Effector memory CD8-positive, alpha-beta T cell (primary cell): Measurements from ENCODE around the gene GID4.

Experiments used
- ATAC-seq: fragments of 150-1000 bp; cut with Tn5 transposase; replicated peaks from 2 replicates; pipeline ENCODE4 v1.10.0; 2021; ENCODE audit warnings: mild to moderate bottlenecking, moderate library complexity
- DNase-seq, 3 experiments: peaks; one replicate each; pipeline ENCODE4 v3.0.0; 2021
- H3K27ac Mint-ChIP-seq, 2 donors: one replicate each; pipeline ENCODE4 v1.8.0; 2022; ENCODE audit warnings: mild to moderate bottlenecking in 2 of 2, mixed read lengths in 2 of 2, moderate library complexity in 2 of 2
- H3K27me3 Mint-ChIP-seq, 2 donors: one replicate each; pipeline ENCODE4 v1.8.0; 2022; ENCODE audit warnings: mixed read lengths in 2 of 2
- H3K36me3 Mint-ChIP-seq: one replicate; pipeline ENCODE4 v1.8.0; 2022; ENCODE audit warnings: mild to moderate bottlenecking, moderate library complexity, mixed read lengths; ENCODE audit not compliant: insufficient read depth
- H3K4me1 Mint-ChIP-seq, 2 donors: one replicate each; pipeline ENCODE4 v1.8.0; 2022; ENCODE audit warnings: low read depth in 2 of 2, mixed read lengths in 2 of 2
- H3K4me3 Mint-ChIP-seq, 2 donors: one replicate each; pipeline ENCODE4 v1.8.0; 2022; ENCODE audit warnings: mild to moderate bottlenecking in 2 of 2, mixed read lengths in 2 of 2, moderate library complexity in 2 of 2
- H3K9me3 Mint-ChIP-seq, 2 donors: one replicate each; pipeline ENCODE4 v1.8.0; 2022; ENCODE audit warnings: mixed read lengths in 2 of 2

The GID4 gene

GRCh38 chr17:18025241-18025944, 13.8 kb upstream of the GID4 start:
- H3K36me3 Mint-ChIP-seq = peaks cover 14% of the 10 kb centered on the region
- ATAC-seq (peak; percentile 78), DNase-seq (peak in 2 of 3 experiments; percentile 11 to 27)
- peak overlapping the region; percentile 48 to 64 for H3K4me3 Mint-ChIP-seq
- H3K4me1 Mint-ChIP-seq = peaks cover 16 to 17% of the 10 kb centered on the region in 2 donors
- no peaks in the 10 kb centered on the region for H3K27me3 Mint-ChIP-seq
- peak overlapping the region; percentile 78 to 92 for H3K27ac Mint-ChIP-seq
- no peaks in the 10 kb centered on the region for H3K9me3 Mint-ChIP-seq

GRCh38 chr17:18025945-18026776, 13.0 kb upstream of the GID4 start:
- Mint-ChIP-seq H3K4me3 (peak overlapping the region; percentile 48 to 64), H3K27me3 (no peaks in the 10 kb centered on the region), H3K27ac (peak overlapping the region; percentile 78 to 92), H3K4me1 (peaks cover 16 to 17% of the 10 kb centered on the region in 2 donors), H3K36me3 (peaks cover 14% of the 10 kb centered on the region), H3K9me3 (no peaks in the 10 kb centered on the region)
- peak; percentile 33 to 49 (median 38) for DNase-seq
- ATAC-seq = peak; percentile 93

- no peak overlapping the region for H3K4me3 Mint-ChIP-seq
- H3K27me3 Mint-ChIP-seq = no peaks in the 10 kb centered on the region
- no peak overlapping the region for H3K27ac Mint-ChIP-seq
- DNase-seq = no peak
- ATAC-seq = no peak
- H3K4me1 Mint-ChIP-seq = peaks cover 16 to 17% of the 10 kb centered on the region in 2 donors
- H3K36me3 Mint-ChIP-seq = peaks cover 13% of the 10 kb centered on the region
- no peaks in the 10 kb centered on the region for H3K9me3 Mint-ChIP-seq
Observed at GRCh38 chr17:18027280-18027679, 11.9 kb upstream of the GID4 start.

- Mint-ChIP-seq H3K9me3 (no peaks in the 10 kb centered on the region), H3K4me3 (no peak overlapping the region), H3K27me3 (no peaks in the 10 kb centered on the region), H3K4me1 (peaks cover 23 to 24% of the 10 kb centered on the region in 2 donors), H3K36me3 (peaks cover 10% of the 10 kb centered on the region), H3K27ac (no peak overlapping the region)
- ATAC-seq = no peak
- DNase-seq = no peak
Observed at GRCh38 chr17:18028114-18028951, 10.9 kb upstream of the GID4 start.

- DNase-seq = no peak
- Mint-ChIP-seq H3K4me1 (peaks cover 23 to 29% of the 10 kb centered on the region in 2 donors), H3K36me3 (peaks cover 6% of the 10 kb centered on the region), H3K27ac (no peak overlapping the region), H3K9me3 (no peaks in the 10 kb centered on the region), H3K27me3 (no peaks in the 10 kb centered on the region), H3K4me3 (no peak overlapping the region)
- ATAC-seq = no peak
Observed at GRCh38 chr17:18028952-18029540, 10.2 kb upstream of the GID4 start.

- no peaks in the 10 kb centered on the region for H3K27me3 Mint-ChIP-seq
- no peak for DNase-seq
- H3K27ac Mint-ChIP-seq = no peak overlapping the region
- H3K36me3 Mint-ChIP-seq = no peaks in the 10 kb centered on the region
- H3K9me3 Mint-ChIP-seq = no peaks in the 10 kb centered on the region
- ATAC-seq = no peak
- H3K4me1 Mint-ChIP-seq = peaks cover 8 to 12% of the 10 kb centered on the region in 2 donors
- H3K4me3 Mint-ChIP-seq = no peak overlapping the region
Observed at GRCh38 chr17:18031955-18032354, 7.3 kb upstream of the GID4 start.

- Mint-ChIP-seq H3K9me3 (no peaks in the 10 kb centered on the region), H3K36me3 (no peaks in the 10 kb centered on the region), H3K4me3 (no peak overlapping the region), H3K27me3 (no peaks in the 10 kb centered on the region), H3K27ac (no peak overlapping the region), H3K4me1 (peaks cover 23 to 25% of the 10 kb centered on the region in 2 donors)
- ATAC-seq = peak; percentile 96
- DNase-seq = peak; percentile 50 to 54 (median 53)
Observed at GRCh38 chr17:18033442-18034099, 5.6 kb upstream of the GID4 start.

GRCh38 chr17:18035704-18036103, 3.5 kb upstream of the GID4 start:
- Mint-ChIP-seq H3K27ac (no peak overlapping the region), H3K27me3 (no peaks in the 10 kb centered on the region), H3K36me3 (peaks cover 7% of the 10 kb centered on the region), H3K9me3 (no peaks in the 10 kb centered on the region), H3K4me1 (peaks cover 32 to 33% of the 10 kb centered on the region in 2 donors), H3K4me3 (no peak overlapping the region)
- DNase-seq = no peak
- ATAC-seq = no peak

- Mint-ChIP-seq H3K27ac (peak overlapping the region in 1 of 2 donors; percentile 15), H3K4me1 (peaks cover 42 to 46% of the 10 kb centered on the region in 2 donors), H3K9me3 (no peaks in the 10 kb centered on the region), H3K4me3 (peak overlapping the region; percentile 75 to 90), H3K36me3 (peaks cover 7% of the 10 kb centered on the region), H3K27me3 (no peaks in the 10 kb centered on the region)
- no peak for ATAC-seq
- no peak for DNase-seq
Observed at GRCh38 chr17:18037486-18037885, 1.7 kb upstream of the GID4 start.

GRCh38 chr17:18038149-18038850, 908 bp upstream of the GID4 start:
- peak overlapping the region; percentile 75 to 90 for H3K4me3 Mint-ChIP-seq
- peaks cover 7% of the 10 kb centered on the region for H3K36me3 Mint-ChIP-seq
- H3K27me3 Mint-ChIP-seq = no peaks in the 10 kb centered on the region
- DNase-seq (no peak), ATAC-seq (no peak)
- no peaks in the 10 kb centered on the region for H3K9me3 Mint-ChIP-seq
- peaks cover 39 to 40% of the 10 kb centered on the region in 2 donors for H3K4me1 Mint-ChIP-seq
- peak overlapping the region; percentile 15 to 88 for H3K27ac Mint-ChIP-seq

- Mint-ChIP-seq H3K4me1 (peaks cover 34 to 40% of the 10 kb centered on the region in 2 donors), H3K36me3 (peaks cover 7% of the 10 kb centered on the region), H3K4me3 (peak overlapping the region; percentile 75 to 90), H3K9me3 (no peaks in the 10 kb centered on the region), H3K27ac (peak overlapping the region; percentile 15 to 88), H3K27me3 (no peaks in the 10 kb centered on the region)
- ATAC-seq (peak; percentile 31), DNase-seq (peak in 1 of 3 experiments; percentile 39)
Observed at GRCh38 chr17:18039535-18040260, 490 bp downstream of the GID4 start.
